Prostate gland (tissue), 2 donors: ENCODE results near the gene SGK2. TPM values are rescaled to one million over a fixed set of nuclear protein-coding genes. Genes with fewer than 3 reads are reported as not detected.

Experiments used
- DNase-seq: peaks from one replicate; pipeline ENCODE4 v3.0.0-alpha.2; 2019; ENCODE audit warnings: low spot score
- H3K27ac ChIP-seq, 2 donors: fragments of 200-600 bp; sonication (generic); 2 replicates each; pipeline ENCODE4 v1.5.1; 2017 to 2019
- H3K27me3 ChIP-seq: fragments of 200-600 bp; sonication (generic); replicated peaks from 2 replicates; pipeline ENCODE4 v1.5.1; 2019; ENCODE audit not compliant: insufficient read depth
- H3K36me3 ChIP-seq, 2 donors: fragments of 200-600 bp; sonication (generic); 1 replicate in 1 of 2; 2 replicates in 1 of 2; pipeline versions ENCODE4 v1.5.1 to v1.8.1; 2017 to 2019
- H3K4me1 ChIP-seq: fragments of 200-600 bp; sonication (generic); replicated peaks from 2 replicates; pipeline ENCODE4 v1.5.1; 2019
- H3K4me3 ChIP-seq, 2 donors: fragments of 200-600 bp; sonication (generic); 2 replicates each; pipeline ENCODE4 v1.5.1; 2017 to 2019
- H3K9me3 ChIP-seq: fragments of 200-600 bp; sonication (generic); 2 replicates; pipeline ENCODE4 v1.5.1; 2017
- CTCF ChIP-seq, 4 experiments: fragments of 200-600 bp in 2 of 4; fragments of 450-650 bp in 2 of 4; sonication (generic) in 2 of 4; IDR thresholded peaks; 1 replicate in 3 of 4; 2 replicates in 1 of 4; pipeline ENCODE4 v1.5.1; 2016 to 2019; ENCODE audit warnings: antibody characterized with exemption in 4 of 4, mild to moderate bottlenecking in 2 of 4, moderate library complexity in 2 of 4
- POLR2A ChIP-seq: fragments of 450-650 bp; IDR thresholded peaks from one replicate; pipeline ENCODE4 v1.6.1; 2016; ENCODE audit warnings: antibody characterized with exemption, mild to moderate bottlenecking
- POLR2AphosphoS5 ChIP-seq: sonication (generic); formaldehyde crosslinking; IDR thresholded peaks from one replicate; pipeline ENCODE4 v1.6.1; 2017; ENCODE audit warnings: antibody characterized with exemption
- WGBS: methylation state at CpG from one replicate; pipeline ENCODE4 v1.1.5; 2018; 5-methylcytosine and 5-hydroxymethylcytosine counted together
- intact Hi-C: fragments of 100-400 bp; cut with DNase I; formaldehyde crosslinking; loops from one replicate; pipeline ENCODE4 v1.14.2; 2022
- total RNA-seq, 2 donors: library from RNA; depleted of rRNA; stranded (reverse); fragments of >200 nt; gene quantifications; one replicate each; pipeline ENCODE4 v1.1.0, GENCODE V29; 2016

Gene SGK2
- total RNA-seq, 2 donors from 2014 or later = 0.68 to 4.5 TPM

- Histone ChIP-seq H3K4me3 (no peak overlapping the region), H3K27ac (no peak overlapping the region), H3K27me3 (no peaks in the 10 kb centered on the region), H3K4me1 (no peaks in the 10 kb centered on the region), H3K9me3 (no peaks in the 10 kb centered on the region), H3K36me3 (no peaks in the 10 kb centered on the region)
- 71% methylated on average over 6 of the region's 6 CpGs for WGBS
- no peak for TF ChIP-seq POLR2AphosphoS5
- TF ChIP-seq CTCF (IDR thresholded peaks at IDR 0.05) = no peak
- TF ChIP-seq POLR2A = no peak
- intact Hi-C loops = loop anchor here (5.0 kb wide), 2 partner anchors 543 to 653 kb away; no protein-coding TSS in a partner anchor
- DNase-seq = no peak
Observed at GRCh38 chr20:43538878-43539700, 19.7 kb upstream of the SGK2 start.

DNA sequence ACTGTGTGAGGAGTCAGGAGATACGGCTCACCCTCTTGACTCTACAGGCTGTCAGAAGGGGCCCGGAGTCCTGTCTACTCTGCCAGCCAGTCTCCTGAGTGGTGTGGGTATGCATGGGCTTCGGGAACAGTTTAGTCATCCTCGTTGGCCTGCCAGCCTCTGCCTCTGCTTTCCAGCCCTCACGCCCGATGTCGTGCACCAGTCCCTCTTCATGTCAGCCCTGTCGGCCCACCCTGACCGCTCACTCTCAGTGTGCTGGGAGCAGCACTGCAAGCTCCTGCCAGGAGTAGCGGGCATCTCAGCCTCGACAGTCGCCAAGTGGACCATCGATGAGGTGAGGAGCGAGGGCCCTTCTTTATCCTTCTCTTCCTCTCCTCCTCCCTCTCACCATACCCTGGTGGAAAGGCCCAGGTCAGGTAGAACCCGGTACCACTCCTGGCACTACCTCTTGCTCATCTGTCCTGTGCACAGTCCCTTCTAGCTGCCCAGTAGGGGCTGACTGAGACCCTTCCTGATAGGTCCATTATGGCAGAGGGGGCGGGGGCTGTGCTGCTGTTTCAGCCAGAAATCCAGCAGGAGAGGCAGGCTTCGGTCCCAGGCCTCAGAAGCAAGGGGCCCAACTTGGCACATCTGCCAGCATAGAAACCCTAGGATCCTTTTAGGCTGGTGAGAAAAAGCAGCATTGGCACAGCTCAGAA lies 18.7 kb upstream of the SGK2 start:
- TF ChIP-seq POLR2A = no peak
- Histone ChIP-seq H3K36me3 (no peaks in the 10 kb centered on the region), H3K4me3 (no peak overlapping the region), H3K4me1 (no peaks in the 10 kb centered on the region), H3K27ac (no peak overlapping the region), H3K9me3 (no peaks in the 10 kb centered on the region), H3K27me3 (no peaks in the 10 kb centered on the region)
- WGBS = 90% methylated on average over 17 of the region's 17 CpGs
- intact Hi-C loops = loop anchor here (5.0 kb wide), 2 partner anchors 542 to 652 kb away; no protein-coding TSS in a partner anchor
- no peak for DNase-seq

DNA sequence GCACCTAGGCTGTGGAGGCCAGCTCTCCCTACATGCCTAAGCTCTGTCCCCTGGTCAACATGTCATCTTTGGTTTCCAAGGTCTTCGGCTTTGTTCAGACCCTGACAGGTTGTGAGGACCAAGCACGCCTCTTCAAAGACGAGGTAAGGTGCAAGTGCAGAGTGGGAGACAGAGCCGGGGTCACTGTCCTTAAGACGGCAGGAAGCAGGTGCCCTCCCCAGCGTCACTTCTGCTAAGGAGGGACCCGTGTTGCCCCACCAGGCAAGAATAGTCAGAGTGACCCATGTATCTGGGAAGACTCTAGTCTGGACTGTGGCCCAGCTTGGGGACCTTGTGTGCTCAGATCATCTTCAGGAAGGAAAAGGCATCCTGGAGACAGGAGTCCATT lies 18.2 kb upstream of the SGK2 start:
- TF ChIP-seq POLR2AphosphoS5 (no peak), POLR2A (no peak)
- no peak overlapping the region for H3K27ac ChIP-seq
- H3K4me3 ChIP-seq = no peak overlapping the region
- no peaks in the 10 kb centered on the region for H3K27me3 ChIP-seq
- H3K4me1 ChIP-seq = no peaks in the 10 kb centered on the region
- intact Hi-C loops = no loop called here
- no peaks in the 10 kb centered on the region for H3K9me3 ChIP-seq
- H3K36me3 ChIP-seq = no peaks in the 10 kb centered on the region
- 92% methylated on average over 7 of the region's 7 CpGs for WGBS
- DNase-seq = no peak

- H3K4me1 ChIP-seq = no peaks in the 10 kb centered on the region
- no peaks in the 10 kb centered on the region for H3K27me3 ChIP-seq
- TF ChIP-seq POLR2AphosphoS5 (no peak), CTCF (IDR thresholded peaks at IDR 0.05) (no peak), POLR2A (no peak)
- no peak for DNase-seq
- H3K36me3 ChIP-seq = no peaks in the 10 kb centered on the region
- H3K4me3 ChIP-seq = no peak overlapping the region
- 38% methylated on average over 2 of the region's 2 CpGs for WGBS
- intact Hi-C loops = no loop called here
- H3K9me3 ChIP-seq = no peaks in the 10 kb centered on the region
- no peak overlapping the region for H3K27ac ChIP-seq
Observed at GRCh38 chr20:43541214-43541613, 17.6 kb upstream of the SGK2 start.

- TF ChIP-seq POLR2AphosphoS5 (no peak), CTCF (IDR thresholded peaks at IDR 0.05) (no peak), POLR2A (no peak)
- no peak for DNase-seq
- no peaks in the 10 kb centered on the region for H3K27me3 ChIP-seq
- H3K4me1 ChIP-seq = no peaks in the 10 kb centered on the region
- no peaks in the 10 kb centered on the region for H3K9me3 ChIP-seq
- intact Hi-C loops = no loop called here
- no peak overlapping the region for H3K27ac ChIP-seq
- H3K36me3 ChIP-seq = no peaks in the 10 kb centered on the region
- 75% methylated on average over 5 of the region's 5 CpGs for WGBS
- H3K4me3 ChIP-seq = no peak overlapping the region
Observed at GRCh38 chr20:43542161-43542560, 16.7 kb upstream of the SGK2 start.
